Motor neuron (in vitro differentiated cells): ENCODE measurements around the gene SAP130. TPM values are rescaled to one million over a fixed set of nuclear protein-coding genes. Genes with fewer than 3 reads are reported as not detected.

Experiments
- ATAC-seq, 8 experiments: fragments of 200-7000 bp; cut with Tn5 transposase; replicated peaks in 6 of 8; 2 replicates each; pipeline ENCODE4 v1.8.0; 2021; ENCODE audit warnings: mild to moderate bottlenecking in 8 of 8, moderate library complexity in 8 of 8
- H3K27ac ChIP-seq, 2 donors: fragments of 250-450 bp; sonication (Bioruptor Pico); 2 replicates each; pipeline ENCODE4 v1.9.0; 2021; ENCODE audit warnings: antibody characterized with exemption in 2 of 2, mild to moderate bottlenecking in 2 of 2, moderate library complexity in 1 of 2
- H3K4me1 ChIP-seq, 2 donors: fragments of 250-450 bp; sonication (Bioruptor Pico); replicated peaks in 1 of 2; 2 replicates each; pipeline ENCODE4 v1.6.1; 2021; ENCODE audit warnings: antibody characterized with exemption in 2 of 2, mild to moderate bottlenecking in 2 of 2, moderate library complexity in 1 of 2
- H3K4me3 ChIP-seq, 5 donors: fragments of 250-450 bp; sonication (Bioruptor Pico); 2 replicates each; pipeline ENCODE4 v1.9.0; 2021; ENCODE audit warnings: antibody characterized with exemption in 5 of 5, mild to moderate bottlenecking in 5 of 5, moderate library complexity in 4 of 5
- WGBS, 10 experiments: fragments of 450-650 bp; shearing (Covaris generic); methylation state at CpG; one replicate each; pipeline ENCODE4 v1.0.0; 2022; 5-methylcytosine and 5-hydroxymethylcytosine counted together
- in situ Hi-C, 9 experiments: fragments of 400-800 bp; cut with MboI; loops; one replicate each; pipeline ENCODE4 v1.15.0; 2021; ENCODE audit warnings: low sequenced_read_pairs in 9 of 9, low pct_unique_long_range_greater_than_20kb in 2 of 9; ENCODE audit not compliant: unreplicated experiment in 9 of 9
- total RNA-seq, 8 experiments: library from RNA; unstranded; fragments of 300-600 nt; gene quantifications; 2 replicates each; pipeline versions ENCODE4 v1.2.3 to v1.2.4, GENCODE V29; 2022

The SAP130 gene
- total RNA-seq, 8 experiments from 2014 or later: 8.6 to 16.6 (median 13.9) TPM

GRCh38 chr2:128040166-128040771 is 12.4 kb upstream of the SAP130 start:
- in situ Hi-C loops: no loop called here
- Histone ChIP-seq H3K27ac (no peak overlapping the region), H3K4me1 (no peaks in the 10 kb centered on the region), H3K4me3 (no peak overlapping the region)
- 49 to 100% (median 85%) methylated on average over 1 to 8 of the region's 8 CpGs for WGBS, 10 experiments
- no peak for ATAC-seq

- Histone ChIP-seq H3K4me3 (no peak overlapping the region), H3K27ac (no peak overlapping the region), H3K4me1 (no peaks in the 10 kb centered on the region)
- in situ Hi-C loops: no loop called here
- WGBS, 10 experiments: 47 to 93% (median 72%) methylated on average over 3 to 6 of the region's 9 CpGs; no CpG with 5 or more reads in 3 of the 10 experiments
- no peak for ATAC-seq
These were observed 11.7 kb upstream of the SAP130 start for GRCh38 chr2:128039535-128039934.

- Histone ChIP-seq H3K4me1 (no peaks in the 10 kb centered on the region), H3K27ac (no peak overlapping the region), H3K4me3 (no peak overlapping the region)
- in situ Hi-C loops: no loop called here
- ATAC-seq: no peak
- WGBS, 10 experiments: 38 to 100% (median 50%) methylated on average over 1 to 2 of the region's 3 CpGs; no CpG with 5 or more reads in 3 of the 10 experiments
These were observed 10.6 kb upstream of the SAP130 start for GRCh38 chr2:128038411-128038810.

GRCh38 chr2:128037649-128038048 is 9.8 kb upstream of the SAP130 start:
- no peak overlapping the region for H3K4me3 ChIP-seq
- no peaks in the 10 kb centered on the region for H3K4me1 ChIP-seq
- in situ Hi-C loops: no loop called here
- H3K27ac ChIP-seq: no peak overlapping the region
- ATAC-seq: no peak
- WGBS, 10 experiments: 30 to 91% (median 70%) methylated on average over 1 to 5 of the region's 5 CpGs; no CpG with 5 or more reads in 2 of the 10 experiments

GRCh38 chr2:128036748-128037607 is 9.1 kb upstream of the SAP130 start:
- in situ Hi-C loops: no loop called here
- WGBS, 10 experiments: 45 to 90% (median 86%) methylated on average over 1 to 9 of the region's 10 CpGs; no CpG with 5 or more reads in 1 of the 10 experiments
- no peak for ATAC-seq
- Histone ChIP-seq H3K4me1 (no peaks in the 10 kb centered on the region), H3K27ac (no peak overlapping the region), H3K4me3 (no peak overlapping the region)

- no peak overlapping the region for H3K4me3 ChIP-seq
- 0 to 71% (median 25%) methylated on average over 1 to 3 of the region's 4 CpGs; no CpG with 5 or more reads in 1 of the 10 experiments for WGBS, 10 experiments
- ATAC-seq: no peak
- in situ Hi-C loops: no loop called here
- no peak overlapping the region for H3K27ac ChIP-seq
- no peaks in the 10 kb centered on the region for H3K4me1 ChIP-seq
These were observed 4.2 kb upstream of the SAP130 start for GRCh38 chr2:128032092-128032491.

GRCh38 chr2:128028668-128029054 is 802 bp upstream of the SAP130 start:
- 0% methylated on average over 1 of the region's 1 CpG; no CpG with 5 or more reads in 8 of the 10 experiments for WGBS, 10 experiments
- in situ Hi-C loops: no loop called here
- Histone ChIP-seq H3K4me3 (peak overlapping the region; percentile 82 to 100 (median 91)), H3K4me1 (peaks cover 0 to 4% of the 10 kb centered on the region in 2 donors), H3K27ac (no peak overlapping the region)
- ATAC-seq: no peak

- Histone ChIP-seq H3K4me3 (peak overlapping the region; percentile 82 to 100 (median 91)), H3K27ac (peak overlapping the region; percentile 86 to 92), H3K4me1 (peaks cover 0 to 4% of the 10 kb centered on the region in 2 donors)
- WGBS, 10 experiments: no CpG with 5 or more reads among the region's 51 CpGs
- ATAC-seq: peak; percentile 68 to 88 (median 84)
- in situ Hi-C loops: no loop called here
These were observed 520 bp downstream of the SAP130 start for GRCh38 chr2:128027278-128027800.

- H3K4me3 ChIP-seq: peak overlapping the region; percentile 82 to 100 (median 91)
- peaks cover 0 to 4% of the 10 kb centered on the region in 2 donors for H3K4me1 ChIP-seq
- H3K27ac ChIP-seq: peak overlapping the region; percentile 29 to 41
- in situ Hi-C loops: no loop called here
- WGBS, 10 experiments: 0 to 92% (median 12%) methylated on average over 2 to 7 of the region's 57 CpGs; no CpG with 5 or more reads in 2 of the 10 experiments
- ATAC-seq: no peak
These were observed 1.2 kb downstream of the SAP130 start for GRCh38 chr2:128026448-128027277.

- Histone ChIP-seq H3K4me3 (no peak overlapping the region), H3K27ac (no peak overlapping the region), H3K4me1 (peaks cover 0 to 4% of the 10 kb centered on the region in 2 donors)
- in situ Hi-C loops: loop anchor here in 1 of 9 experiments (25.0 kb wide), 1 partner anchor 113 kb away; no protein-coding TSS in a partner anchor
- no peak for ATAC-seq
- WGBS, 10 experiments: 85 to 100% (median 94%) methylated on average over 2 to 4 of the region's 4 CpGs; no CpG with 5 or more reads in 1 of the 10 experiments
These were observed 3.0 kb downstream of the SAP130 start for GRCh38 chr2:128024816-128025215.

GRCh38 chr2:128017561-128017960 is 10.3 kb downstream of the SAP130 start:
- Histone ChIP-seq H3K4me3 (no peak overlapping the region), H3K4me1 (no peaks in the 10 kb centered on the region), H3K27ac (no peak overlapping the region)
- no peak for ATAC-seq
- WGBS, 10 experiments: 40 to 100% (median 100%) methylated on average over 1 to 7 of the region's 8 CpGs; no CpG with 5 or more reads in 2 of the 10 experiments
- in situ Hi-C loops: loop anchor here in 1 of 9 experiments (25.0 kb wide), 1 partner anchor 105 kb away; no protein-coding TSS in a partner anchor

- no peaks in the 10 kb centered on the region for H3K4me1 ChIP-seq
- no peak overlapping the region for H3K27ac ChIP-seq
- in situ Hi-C loops: loop anchor here in 1 of 9 experiments (25.0 kb wide), 1 partner anchor 104 kb away; no protein-coding TSS in a partner anchor
- WGBS, 10 experiments: 80 to 100% (median 100%) methylated on average over 1 to 2 of the region's 2 CpGs; no CpG with 5 or more reads in 4 of the 10 experiments
- H3K4me3 ChIP-seq: no peak overlapping the region
- peak in 1 of 8 experiments; percentile 61 for ATAC-seq
These were observed 11.2 kb downstream of the SAP130 start for GRCh38 chr2:128016620-128017019.
